ENCODE measurements around the gene FAM107B. TPM values are rescaled to one million over a fixed set of nuclear protein-coding genes. Genes with fewer than 3 reads are reported as not detected.

The FAM107B gene
- total and polyA plus RNA-seq, 2 experiments from 2014 or later = 85.5 to 85.9 TPM

GRCh38 chr10:14618674-14619073 lies 156.0 kb downstream of the FAM107B start:
- Histone ChIP-seq H4K20me1 (ENCODE audit: insufficient read depth, poor library complexity, severe bottlenecking) (no peaks in the 10 kb centered on the region), H3K9me3 (ENCODE audit: low read depth) (no peaks in the 10 kb centered on the region), H2AFZ (no peak overlapping the region), H3K4me3 (no peak overlapping the region), H3K27me3 (no peaks in the 10 kb centered on the region), H3K79me2 (no peaks in the 10 kb centered on the region), H3K4me2 (no peak overlapping the region), H3K27ac (no peak overlapping the region), H3K36me3 (replicated peaks; ENCODE audit: insufficient read depth, low read depth) (no peaks in the 10 kb centered on the region), H3K4me1 (ENCODE audit: insufficient read depth) (no peaks in the 10 kb centered on the region), H3K9me2 (replicated peaks; ENCODE audit: insufficient read depth) (no peaks in the 10 kb centered on the region)
- WGBS (ENCODE audit: low lambda C conversion rate, missing lambda C conversion rate) = 82% methylated on average over 7 of the region's 7 CpGs
- no peak for TF ChIP-seq CTCF (IDR thresholded peaks at IDR 0.05; ENCODE audit: poor library complexity)
- no peak for TF ChIP-seq EZH2phosphoT487 (IDR thresholded peaks at IDR 0.05; ENCODE audit: low read depth, severe bottlenecking, unreplicated experiment)
- no peak for TF ChIP-seq EZH2 (IDR thresholded peaks at IDR 0.05; ENCODE audit: borderline replicate concordance)
- DNase-seq (ENCODE audit: low spot score) = no peak

- TF ChIP-seq CTCF (IDR thresholded peaks at IDR 0.05; ENCODE audit: poor library complexity) = no peak
- H2AFZ ChIP-seq = no peak overlapping the region
- H3K27me3 ChIP-seq = no peaks in the 10 kb centered on the region
- H3K9me2 ChIP-seq (replicated peaks; ENCODE audit: insufficient read depth) = no peaks in the 10 kb centered on the region
- DNase-seq (ENCODE audit: low spot score) = no peak
- H3K9me3 ChIP-seq (ENCODE audit: low read depth) = no peaks in the 10 kb centered on the region
- peaks cover 5% of the 10 kb centered on the region for H3K4me1 ChIP-seq (ENCODE audit: insufficient read depth)
- WGBS (ENCODE audit: low lambda C conversion rate, missing lambda C conversion rate) = 69% methylated on average over 4 of the region's 4 CpGs
- no peak overlapping the region for H3K4me3 ChIP-seq
- H3K27ac ChIP-seq = no peak overlapping the region
- H3K4me2 ChIP-seq = no peak overlapping the region
- no peaks in the 10 kb centered on the region for H4K20me1 ChIP-seq (ENCODE audit: insufficient read depth, poor library complexity, severe bottlenecking)
- H3K79me2 ChIP-seq = no peaks in the 10 kb centered on the region
- H3K36me3 ChIP-seq (replicated peaks; ENCODE audit: insufficient read depth, low read depth) = no peaks in the 10 kb centered on the region
These were observed 156.8 kb downstream of the FAM107B start for GRCh38 chr10:14617852-14618251.

- no peaks in the 10 kb centered on the region for H3K36me3 ChIP-seq (replicated peaks; ENCODE audit: insufficient read depth, low read depth)
- no peak overlapping the region for H3K4me3 ChIP-seq
- no peaks in the 10 kb centered on the region for H4K20me1 ChIP-seq (ENCODE audit: insufficient read depth, poor library complexity, severe bottlenecking)
- 55% methylated on average over 5 of the region's 5 CpGs for WGBS (ENCODE audit: low lambda C conversion rate, missing lambda C conversion rate)
- TF ChIP-seq EZH2phosphoT487 (IDR thresholded peaks at IDR 0.05; ENCODE audit: low read depth, severe bottlenecking, unreplicated experiment) (no peak), EZH2 (IDR thresholded peaks at IDR 0.05; ENCODE audit: borderline replicate concordance) (no peak), CTCF (IDR thresholded peaks at IDR 0.05; ENCODE audit: poor library complexity) (no peak)
- DNase-seq (ENCODE audit: low spot score) = no peak
- H3K9me3 ChIP-seq (ENCODE audit: low read depth) = no peaks in the 10 kb centered on the region
- H3K4me2 ChIP-seq = no peak overlapping the region
- peak overlapping the region; percentile 6 for H2AFZ ChIP-seq
- no peaks in the 10 kb centered on the region for H3K9me2 ChIP-seq (replicated peaks; ENCODE audit: insufficient read depth)
- H3K79me2 ChIP-seq = no peaks in the 10 kb centered on the region
- H3K27me3 ChIP-seq = no peaks in the 10 kb centered on the region
- no peak overlapping the region for H3K27ac ChIP-seq
- H3K4me1 ChIP-seq (ENCODE audit: insufficient read depth) = peaks cover 8% of the 10 kb centered on the region
These were observed 157.6 kb downstream of the FAM107B start for GRCh38 chr10:14616955-14617730.

All from hepatocyte (in vitro differentiated cells).